H54 (cell line): ENCODE results near the gene IL10.

Experiments used
- DNase-seq: peaks from one replicate; pipeline ENCODE4 v3.0.0; 2011; ENCODE audit warnings: low spot score, mixed read lengths; ENCODE audit not compliant: insufficient read length
- FAIRE-seq: peaks from 3 replicates; lab custom pipeline; 2011; peaks lifted over from hg19 to GRCh38; lab: Jason Lieb, UNC
- POLR2A ChIP-seq: IDR thresholded peaks from 2 replicates; pipeline ENCODE4 v1.6.1; 2011; ENCODE audit warnings: low read depth, mild to moderate bottlenecking, low read length

Gene IL10

DNA sequence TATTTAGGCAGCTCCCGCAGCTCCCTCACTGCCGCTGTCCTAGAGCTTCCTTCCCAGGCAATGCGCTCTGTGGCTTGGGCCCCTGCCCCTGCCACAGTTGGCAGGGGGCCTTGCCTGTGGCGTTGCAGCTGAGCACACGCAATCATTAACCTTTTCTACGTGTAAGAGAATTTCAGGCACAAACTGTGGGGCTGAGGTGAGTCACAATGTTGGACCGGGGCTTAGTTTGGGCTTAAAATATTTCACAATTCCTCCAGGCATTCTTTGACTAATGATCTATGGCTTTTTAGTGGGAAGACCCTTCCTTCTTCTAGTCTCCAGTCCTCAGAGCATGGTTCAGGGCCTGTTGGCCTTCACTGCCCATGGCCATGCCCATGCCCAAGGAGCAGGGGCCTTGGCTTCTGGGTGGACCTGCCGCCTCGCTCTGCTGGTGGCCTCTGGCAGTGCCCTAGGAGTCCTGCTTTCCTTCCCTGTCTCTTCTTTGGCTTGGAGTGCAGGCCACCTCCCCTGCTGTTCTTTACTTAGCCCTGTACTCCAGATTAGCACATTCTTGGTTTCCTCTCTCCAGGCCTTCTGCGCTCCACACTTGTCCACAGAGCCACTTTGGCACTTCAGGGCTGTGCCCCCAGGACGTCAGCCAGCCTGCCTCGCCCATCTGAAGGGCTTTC lies 48.4 kb downstream of the IL10 start:
- DNase-seq (peak; percentile 27), FAIRE-seq (no peak)
- TF ChIP-seq POLR2A: no peak

DNA sequence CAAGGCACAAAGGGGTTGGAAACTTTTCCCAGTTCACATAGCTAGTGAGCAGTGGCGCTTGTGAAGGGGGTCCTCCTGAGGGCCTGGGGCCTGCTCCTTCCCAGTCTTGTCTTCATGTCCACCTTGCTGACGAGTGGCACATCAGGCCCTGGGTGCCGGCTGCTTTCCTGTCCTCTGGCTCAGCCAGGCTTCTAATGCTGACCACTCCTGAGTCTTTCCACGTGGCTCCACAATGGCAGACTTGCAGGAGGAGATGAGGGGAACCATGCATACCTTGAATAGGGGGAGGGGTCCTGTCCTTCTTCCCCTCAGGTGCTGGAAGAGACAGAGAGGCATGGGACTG lies 48.9 kb downstream of the IL10 start:
- DNase-seq: no peak
- no peak for FAIRE-seq
- no peak for TF ChIP-seq POLR2A

DNA sequence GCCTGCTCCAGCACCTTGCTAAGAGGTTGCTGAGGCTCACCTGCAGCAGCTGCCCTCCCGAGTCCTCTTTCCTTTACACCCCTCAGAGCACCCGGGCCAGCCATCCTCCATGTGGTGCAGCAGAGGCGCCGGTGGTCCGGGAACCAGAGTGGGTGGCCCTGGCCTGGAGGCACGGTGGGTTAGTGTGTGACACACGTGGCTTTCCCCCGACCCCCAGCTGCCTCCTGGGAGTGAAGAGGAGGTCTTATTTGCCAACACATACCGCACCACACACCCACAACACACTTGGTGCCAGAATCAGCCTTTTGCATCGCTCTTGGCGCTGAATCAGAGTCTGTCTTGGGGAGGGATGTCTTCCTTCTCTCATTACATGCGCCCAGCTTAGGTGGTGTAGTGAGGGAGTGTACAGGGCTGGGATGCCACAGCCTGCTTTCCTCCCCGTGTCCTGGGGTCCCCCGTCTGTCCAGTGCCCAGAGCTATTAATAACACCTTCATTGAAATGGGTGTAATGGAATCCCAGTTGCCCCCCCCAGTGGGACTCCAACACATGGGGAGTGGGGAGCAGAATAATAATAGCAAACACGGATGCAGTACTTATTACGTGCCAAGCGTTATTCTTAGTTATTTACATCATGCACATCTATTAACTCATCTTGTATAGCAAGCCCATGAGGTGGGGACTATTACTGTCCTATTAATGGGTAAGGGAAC lies 49.4 kb downstream of the IL10 start:
- FAIRE-seq (no peak), DNase-seq (no peak)
- no peak for TF ChIP-seq POLR2A

DNA sequence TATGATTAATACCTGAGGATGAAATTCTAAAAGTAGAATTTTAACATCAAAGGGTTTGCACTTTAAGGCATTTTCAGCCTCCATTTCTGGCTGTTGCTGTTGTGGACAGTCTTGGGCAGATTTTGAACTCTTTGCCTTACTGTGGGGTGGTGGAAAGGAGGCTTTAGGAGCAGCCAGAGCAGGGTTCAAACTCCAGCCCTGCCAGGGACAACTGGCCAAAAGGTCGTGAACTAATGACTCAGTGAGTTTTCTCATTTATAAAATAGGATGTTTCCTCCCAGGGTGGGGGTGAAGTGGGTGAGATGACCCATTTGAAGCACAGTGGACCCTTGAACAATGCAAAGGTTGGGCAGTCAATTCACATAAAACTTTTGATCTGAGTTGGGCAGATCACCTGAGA lies 50.8 kb downstream of the IL10 start:
- no peak for TF ChIP-seq POLR2A
- no peak for DNase-seq
- FAIRE-seq: no peak

DNA sequence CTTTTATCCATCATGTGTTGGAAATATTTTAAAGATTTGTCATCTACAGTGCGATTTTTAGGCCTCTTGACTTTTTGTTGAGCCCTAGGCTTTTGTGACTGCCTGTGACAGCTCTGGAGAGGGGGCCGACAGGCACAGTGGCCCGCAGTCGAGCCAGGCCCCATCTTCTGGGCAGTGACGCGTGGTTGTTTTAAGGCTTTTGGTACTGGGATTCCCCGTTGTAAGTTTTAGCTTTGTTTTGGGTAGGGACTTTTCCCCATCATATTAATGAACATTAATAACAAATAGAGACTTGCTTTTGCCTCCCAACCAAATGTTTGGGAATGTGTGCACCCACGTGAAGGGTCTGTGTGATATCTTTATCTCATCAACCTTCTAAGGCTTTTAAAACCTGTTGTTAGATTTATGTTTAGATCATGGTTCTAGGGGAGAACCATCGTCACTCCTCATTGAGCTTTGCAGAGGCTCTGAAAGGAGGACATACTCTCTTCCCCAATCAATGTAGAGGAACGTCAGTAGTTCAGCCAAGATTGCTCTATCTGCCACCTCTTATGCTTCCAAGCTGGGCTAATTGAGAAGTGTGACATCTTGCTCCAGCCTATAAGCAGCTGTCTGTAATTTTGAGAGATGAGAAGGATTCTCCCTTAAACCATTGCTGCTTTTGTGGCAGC lies 53.0 kb downstream of the IL10 start:
- no peak for TF ChIP-seq POLR2A
- no peak for FAIRE-seq

DNA sequence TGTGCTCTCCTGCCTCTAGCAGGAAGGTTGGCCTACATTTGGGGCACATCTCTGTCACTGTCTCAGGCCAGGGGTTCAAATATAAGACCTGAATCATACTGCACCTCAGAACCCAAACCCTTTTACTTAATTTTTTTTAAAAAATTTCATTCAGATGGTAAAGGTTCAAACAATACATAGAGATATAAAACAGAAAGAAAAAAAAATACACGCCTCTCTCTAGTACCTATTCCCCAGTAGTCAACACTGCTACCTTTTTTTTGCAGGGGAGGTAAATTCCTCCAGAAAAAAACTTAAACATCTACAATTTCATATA lies 54.7 kb downstream of the IL10 start:
- DNase-seq (no peak), FAIRE-seq (no peak)
- no peak for TF ChIP-seq POLR2A

More for the DNA sequence above, 53.0 kb downstream of the IL10 start:
- DNase-seq: no peak
